ENCODE data around the gene TMEM119.

The TMEM119 gene

GRCh38 chr12:108597559-108598471 lies at the start of gene TMEM119:
Gene TMEM119, minus strand, starts transcription at chr12:108598084. Its CDS starts 5,701 bp downstream, at chr12:108592383.
- DNase-seq = peak; percentile 79

GRCh38 chr12:108646600-108647579 lies 49.0 kb upstream of the TMEM119 start:
- no peak for DNase-seq

GRCh38 chr12:108645686-108646599 lies 48.1 kb upstream of the TMEM119 start:
- DNase-seq = no peak

- no peak for DNase-seq
Observed at GRCh38 chr12:108644811-108645120, 46.9 kb upstream of the TMEM119 start.

GRCh38 chr12:108643941-108644810 lies 46.3 kb upstream of the TMEM119 start:
- DNase-seq = no peak

GRCh38 chr12:108642899-108643654 lies 45.2 kb upstream of the TMEM119 start:
- peak; percentile 11 for DNase-seq

- DNase-seq = peak; percentile 65
Observed at GRCh38 chr12:108642269-108642870, 44.5 kb upstream of the TMEM119 start.

GRCh38 chr12:108641446-108642268 lies 43.8 kb upstream of the TMEM119 start:
- DNase-seq = peak; percentile 42

- DNase-seq = peak; percentile 42
Observed at GRCh38 chr12:108640802-108641445, 43.0 kb upstream of the TMEM119 start.

- DNase-seq = peak; percentile 39
Observed at GRCh38 chr12:108638997-108639822, 41.3 kb upstream of the TMEM119 start.

GRCh38 chr12:108638141-108638827 lies 40.4 kb upstream of the TMEM119 start:
- peak; percentile 59 for DNase-seq

- peak; percentile 37 for DNase-seq
Observed at GRCh38 chr12:108637222-108637971, 39.5 kb upstream of the TMEM119 start.

GRCh38 chr12:108635997-108636808 lies 38.3 kb upstream of the TMEM119 start:
- peak; percentile 22 for DNase-seq

GRCh38 chr12:108635201-108635996 lies 37.5 kb upstream of the TMEM119 start:
- no peak for DNase-seq

All from right forelimb (tissue), 1 donor.